ENCODE data around the gene GYPC.

GYPC gene

GRCh38 chr2:126720638-126721037 lies 64.7 kb downstream of the GYPC start:
- H3K4me3 ChIP-seq (ENCODE audit: low read depth in 1 of 2, low read length in 2 of 2) = no peak overlapping the region
- peaks cover 5 to 13% of the 10 kb centered on the region in 2 donors for H3K9me3 ChIP-seq (ENCODE audit: control insufficient read depth in 1 of 2, low read length in 2 of 2)
- H3K27ac ChIP-seq (ENCODE audit: low read length) = no peak overlapping the region
- H3K27me3 ChIP-seq (ENCODE audit: low read depth, low read length) = no peaks in the 10 kb centered on the region
- H3K4me1 ChIP-seq (ENCODE audit: control insufficient read depth in 1 of 2, insufficient read depth in 2 of 2, low read length in 2 of 2) = no peaks in the 10 kb centered on the region
- H3K36me3 ChIP-seq (ENCODE audit: control insufficient read depth in 1 of 2, insufficient read depth in 2 of 2, low read length in 2 of 2) = no peaks in the 10 kb centered on the region

- no peaks in the 10 kb centered on the region for H3K27me3 ChIP-seq (ENCODE audit: low read depth, low read length)
- H3K36me3 ChIP-seq (ENCODE audit: control insufficient read depth in 1 of 2, insufficient read depth in 2 of 2, low read length in 2 of 2) = no peaks in the 10 kb centered on the region
- H3K4me1 ChIP-seq (ENCODE audit: control insufficient read depth in 1 of 2, insufficient read depth in 2 of 2, low read length in 2 of 2) = no peaks in the 10 kb centered on the region
- peaks cover 5 to 13% of the 10 kb centered on the region in 2 donors for H3K9me3 ChIP-seq (ENCODE audit: control insufficient read depth in 1 of 2, low read length in 2 of 2)
- H3K27ac ChIP-seq (ENCODE audit: low read length) = no peak overlapping the region
- no peak overlapping the region for H3K4me3 ChIP-seq (ENCODE audit: low read depth in 1 of 2, low read length in 2 of 2)
Measured at GRCh38 chr2:126722081-126722480, 66.1 kb downstream of the GYPC start.

GRCh38 chr2:126722546-126722945 lies 66.6 kb downstream of the GYPC start:
- Histone ChIP-seq H3K36me3 (ENCODE audit: control insufficient read depth in 1 of 2, insufficient read depth in 2 of 2, low read length in 2 of 2) (no peaks in the 10 kb centered on the region), H3K27me3 (ENCODE audit: low read depth, low read length) (no peaks in the 10 kb centered on the region), H3K4me3 (ENCODE audit: low read depth in 1 of 2, low read length in 2 of 2) (no peak overlapping the region), H3K27ac (ENCODE audit: low read length) (no peak overlapping the region), H3K9me3 (ENCODE audit: control insufficient read depth in 1 of 2, low read length in 2 of 2) (peaks cover 5 to 13% of the 10 kb centered on the region in 2 donors), H3K4me1 (ENCODE audit: control insufficient read depth in 1 of 2, insufficient read depth in 2 of 2, low read length in 2 of 2) (no peaks in the 10 kb centered on the region)

GRCh38 chr2:126723281-126723815 lies 67.4 kb downstream of the GYPC start:
- Histone ChIP-seq H3K4me3 (ENCODE audit: low read depth in 1 of 2, low read length in 2 of 2) (no peak overlapping the region), H3K27ac (ENCODE audit: low read length) (no peak overlapping the region), H3K36me3 (ENCODE audit: control insufficient read depth in 1 of 2, insufficient read depth in 2 of 2, low read length in 2 of 2) (no peaks in the 10 kb centered on the region), H3K27me3 (ENCODE audit: low read depth, low read length) (no peaks in the 10 kb centered on the region), H3K9me3 (ENCODE audit: control insufficient read depth in 1 of 2, low read length in 2 of 2) (peaks cover 5 to 13% of the 10 kb centered on the region in 2 donors), H3K4me1 (ENCODE audit: control insufficient read depth in 1 of 2, insufficient read depth in 2 of 2, low read length in 2 of 2) (no peaks in the 10 kb centered on the region)

- Histone ChIP-seq H3K27me3 (ENCODE audit: low read depth, low read length) (no peaks in the 10 kb centered on the region), H3K4me3 (ENCODE audit: low read depth in 1 of 2, low read length in 2 of 2) (no peak overlapping the region), H3K36me3 (ENCODE audit: control insufficient read depth in 1 of 2, insufficient read depth in 2 of 2, low read length in 2 of 2) (no peaks in the 10 kb centered on the region), H3K9me3 (ENCODE audit: control insufficient read depth in 1 of 2, low read length in 2 of 2) (peaks cover 5 to 13% of the 10 kb centered on the region in 2 donors), H3K27ac (ENCODE audit: low read length) (no peak overlapping the region), H3K4me1 (ENCODE audit: control insufficient read depth in 1 of 2, insufficient read depth in 2 of 2, low read length in 2 of 2) (no peaks in the 10 kb centered on the region)
Measured at GRCh38 chr2:126725580-126725979, 69.6 kb downstream of the GYPC start.

- no peaks in the 10 kb centered on the region for H3K36me3 ChIP-seq (ENCODE audit: control insufficient read depth in 1 of 2, insufficient read depth in 2 of 2, low read length in 2 of 2)
- no peaks in the 10 kb centered on the region for H3K4me1 ChIP-seq (ENCODE audit: control insufficient read depth in 1 of 2, insufficient read depth in 2 of 2, low read length in 2 of 2)
- no peak overlapping the region for H3K4me3 ChIP-seq (ENCODE audit: low read depth in 1 of 2, low read length in 2 of 2)
- peaks cover under 1 to 8% of the 10 kb centered on the region in 2 donors for H3K9me3 ChIP-seq (ENCODE audit: control insufficient read depth in 1 of 2, low read length in 2 of 2)
- H3K27ac ChIP-seq (ENCODE audit: low read length) = no peak overlapping the region
- no peaks in the 10 kb centered on the region for H3K27me3 ChIP-seq (ENCODE audit: low read depth, low read length)
Measured at GRCh38 chr2:126729896-126730295, 73.9 kb downstream of the GYPC start.

- Histone ChIP-seq H3K9me3 (ENCODE audit: control insufficient read depth in 1 of 2, low read length in 2 of 2) (peaks cover 0 to under 1% of the 10 kb centered on the region in 2 donors), H3K27ac (ENCODE audit: low read length) (no peak overlapping the region), H3K27me3 (ENCODE audit: low read depth, low read length) (no peaks in the 10 kb centered on the region), H3K4me1 (ENCODE audit: control insufficient read depth in 1 of 2, insufficient read depth in 2 of 2, low read length in 2 of 2) (no peaks in the 10 kb centered on the region), H3K36me3 (ENCODE audit: control insufficient read depth in 1 of 2, insufficient read depth in 2 of 2, low read length in 2 of 2) (no peaks in the 10 kb centered on the region), H3K4me3 (ENCODE audit: low read depth in 1 of 2, low read length in 2 of 2) (no peak overlapping the region)
Measured at GRCh38 chr2:126730655-126731054, 74.7 kb downstream of the GYPC start.

- H3K4me3 ChIP-seq (ENCODE audit: low read depth in 1 of 2, low read length in 2 of 2) = no peak overlapping the region
- no peaks in the 10 kb centered on the region for H3K9me3 ChIP-seq (ENCODE audit: control insufficient read depth in 1 of 2, low read length in 2 of 2)
- H3K27ac ChIP-seq (ENCODE audit: low read length) = no peak overlapping the region
- no peaks in the 10 kb centered on the region for H3K4me1 ChIP-seq (ENCODE audit: control insufficient read depth in 1 of 2, insufficient read depth in 2 of 2, low read length in 2 of 2)
- no peaks in the 10 kb centered on the region for H3K27me3 ChIP-seq (ENCODE audit: low read depth, low read length)
- no peaks in the 10 kb centered on the region for H3K36me3 ChIP-seq (ENCODE audit: control insufficient read depth in 1 of 2, insufficient read depth in 2 of 2, low read length in 2 of 2)
Measured at GRCh38 chr2:126731353-126731752, 75.4 kb downstream of the GYPC start.

GRCh38 chr2:126732682-126733245 lies 76.8 kb downstream of the GYPC start:
- Histone ChIP-seq H3K9me3 (ENCODE audit: control insufficient read depth in 1 of 2, low read length in 2 of 2) (no peaks in the 10 kb centered on the region), H3K27me3 (ENCODE audit: low read depth, low read length) (no peaks in the 10 kb centered on the region), H3K36me3 (ENCODE audit: control insufficient read depth in 1 of 2, insufficient read depth in 2 of 2, low read length in 2 of 2) (no peaks in the 10 kb centered on the region), H3K4me3 (ENCODE audit: low read depth in 1 of 2, low read length in 2 of 2) (no peak overlapping the region), H3K27ac (ENCODE audit: low read length) (no peak overlapping the region), H3K4me1 (ENCODE audit: control insufficient read depth in 1 of 2, insufficient read depth in 2 of 2, low read length in 2 of 2) (no peaks in the 10 kb centered on the region)

- H3K27me3 ChIP-seq (ENCODE audit: low read depth, low read length) = no peaks in the 10 kb centered on the region
- no peak overlapping the region for H3K4me3 ChIP-seq (ENCODE audit: low read depth in 1 of 2, low read length in 2 of 2)
- no peaks in the 10 kb centered on the region for H3K4me1 ChIP-seq (ENCODE audit: control insufficient read depth in 1 of 2, insufficient read depth in 2 of 2, low read length in 2 of 2)
- no peak overlapping the region for H3K27ac ChIP-seq (ENCODE audit: low read length)
- no peaks in the 10 kb centered on the region for H3K36me3 ChIP-seq (ENCODE audit: control insufficient read depth in 1 of 2, insufficient read depth in 2 of 2, low read length in 2 of 2)
- no peaks in the 10 kb centered on the region for H3K9me3 ChIP-seq (ENCODE audit: control insufficient read depth in 1 of 2, low read length in 2 of 2)
Measured at GRCh38 chr2:126733795-126734194, 77.8 kb downstream of the GYPC start.

- H3K27me3 ChIP-seq (ENCODE audit: low read depth, low read length) = no peaks in the 10 kb centered on the region
- H3K27ac ChIP-seq (ENCODE audit: low read length) = no peak overlapping the region
- no peaks in the 10 kb centered on the region for H3K4me1 ChIP-seq (ENCODE audit: control insufficient read depth in 1 of 2, insufficient read depth in 2 of 2, low read length in 2 of 2)
- no peaks in the 10 kb centered on the region for H3K9me3 ChIP-seq (ENCODE audit: control insufficient read depth in 1 of 2, low read length in 2 of 2)
- H3K4me3 ChIP-seq (ENCODE audit: low read depth in 1 of 2, low read length in 2 of 2) = no peak overlapping the region
- H3K36me3 ChIP-seq (ENCODE audit: control insufficient read depth in 1 of 2, insufficient read depth in 2 of 2, low read length in 2 of 2) = no peaks in the 10 kb centered on the region
Measured at GRCh38 chr2:126736133-126736874, 80.3 kb downstream of the GYPC start.

Measured in muscle layer of duodenum (tissue), 2 donors.